HEK293 (cell line): ENCODE data around the gene C1GALT1C1L.

ENCODE experiments used
- CTCF ChIA-PET: fragments of 350-600 bp; formaldehyde crosslinking; extraction: SDS; loops from one replicate; lab custom pipeline; 2021; ENCODE audit warnings: antibody characterized with exemption; lab: Yijun Ruan, JAX
- POLR2A ChIA-PET: fragments of 300-600 bp; formaldehyde crosslinking; extraction: SDS; loops from one replicate; lab custom pipeline; 2020; ENCODE audit warnings: antibody characterized with exemption, inconsistent platforms; lab: Yijun Ruan, JAX
- H3K27ac ChIP-seq: fragments of 200-500 bp; sonication (Bioruptor generic); 2 replicates; pipeline ENCODE4 v1.5.1; 2014; ENCODE audit warnings: low read depth, low read length, control low read depth, inconsistent platforms; ENCODE audit errors: extremely low read depth
- H3K36me3 ChIP-seq, 2 experiments: fragments of 200-500 bp in 1 of 2; sonication (Bioruptor generic) in 1 of 2; 1 replicate in 1 of 2; 2 replicates in 1 of 2; pipeline ENCODE4 v1.5.1; 2014 to 2017; ENCODE audit warnings: inconsistent platforms in 2 of 2, low read length in 2 of 2; ENCODE audit not compliant: control insufficient read depth in 2 of 2, insufficient read depth in 1 of 2
- H3K4me1 ChIP-seq: fragments of 200-500 bp; sonication (Bioruptor generic); 2 replicates; pipeline ENCODE4 v1.5.1; 2014; ENCODE audit warnings: mild to moderate bottlenecking, low read length, inconsistent platforms; ENCODE audit not compliant: control insufficient read depth, insufficient read depth
- H3K4me3 ChIP-seq: 2 replicates; pipeline ENCODE4 v1.5.1; 2011; ENCODE audit warnings: low read depth, mild to moderate bottlenecking, control low read depth, low read length, moderate library complexity
- H3K9me3 ChIP-seq: fragments of 200-500 bp; sonication (Bioruptor generic); 2 replicates; pipeline ENCODE4 v1.5.1; 2014; ENCODE audit warnings: low read depth, low read length, inconsistent platforms; ENCODE audit not compliant: control insufficient read depth, insufficient read depth
- BCL11A ChIP-seq: fragments of 450-650 bp; formaldehyde crosslinking; IDR thresholded peaks from 2 replicates; pipeline ENCODE4 v1.5.1; 2016; ENCODE audit warnings: low read depth, missing biosample characterization, missing genetic modification characterization
- EGR2 ChIP-seq: fragments of 450-650 bp; formaldehyde crosslinking; IDR thresholded peaks from 2 replicates; pipeline ENCODE4 v1.5.1; 2016; ENCODE audit warnings: low read depth, missing biosample characterization, missing genetic modification characterization
- KLF10 ChIP-seq: fragments of 450-650 bp; IDR thresholded peaks from 2 replicates; pipeline ENCODE4 v1.5.1; 2018; ENCODE audit warnings: missing biosample characterization, mild to moderate bottlenecking, missing genetic modification characterization
- REST ChIP-seq: fragments of 450-650 bp; formaldehyde crosslinking; IDR thresholded peaks from 2 replicates; pipeline ENCODE4 v1.5.1; 2016; ENCODE audit warnings: missing biosample characterization, missing genetic modification characterization
- SCRT1 ChIP-seq: fragments of 450-650 bp; formaldehyde crosslinking; IDR thresholded peaks from 2 replicates; pipeline ENCODE4 v1.5.1; 2016; ENCODE audit warnings: missing biosample characterization, missing genetic modification characterization, borderline replicate concordance
- TCF7L2 ChIP-seq: IDR thresholded peaks from 2 replicates; pipeline ENCODE4 v1.6.1; 2011; ENCODE audit warnings: low read depth, mild to moderate bottlenecking, inconsistent platforms, low read length, moderate library complexity, borderline replicate concordance
- ZBTB17 ChIP-seq: fragments of 450-650 bp; formaldehyde crosslinking; IDR thresholded peaks from 2 replicates; pipeline ENCODE4 v1.5.1; 2016; ENCODE audit warnings: missing biosample characterization, missing genetic modification characterization
- ZBTB26 ChIP-seq: fragments of 450-650 bp; formaldehyde crosslinking; optimal IDR thresholded peaks from 2 replicates; pipeline ENCODE3; 2016; ENCODE audit warnings: missing biosample characterization, mild to moderate bottlenecking, missing genetic modification characterization
- ZNF174 ChIP-seq: fragments of 450-650 bp; formaldehyde crosslinking; IDR thresholded peaks from 2 replicates; pipeline ENCODE4 v1.5.0; 2017; ENCODE audit warnings: missing biosample characterization, mild to moderate bottlenecking, missing genetic modification characterization
- ZNF184 ChIP-seq: fragments of 450-650 bp; IDR thresholded peaks from 2 replicates; pipeline ENCODE4 v1.5.1; 2018; ENCODE audit warnings: missing biosample characterization, mild to moderate bottlenecking, missing genetic modification characterization
- ZNF335 ChIP-seq: fragments of 450-650 bp; formaldehyde crosslinking; conservative IDR thresholded peaks from 2 replicates; pipeline ENCODE4 v1.5.1; 2016; ENCODE audit warnings: missing biosample characterization, missing genetic modification characterization
- ZNF488 ChIP-seq: fragments of 450-650 bp; formaldehyde crosslinking; IDR thresholded peaks from 2 replicates; pipeline ENCODE4 v1.5.1; 2016; ENCODE audit warnings: missing biosample characterization, missing genetic modification characterization
- ZNF518A ChIP-seq: fragments of 450-650 bp; formaldehyde crosslinking; conservative IDR thresholded peaks from 2 replicates; pipeline ENCODE4 v1.5.1; 2016; ENCODE audit warnings: low read depth, missing biosample characterization, missing genetic modification characterization
- ZNF600 ChIP-seq: fragments of 450-650 bp; formaldehyde crosslinking; IDR thresholded peaks from 2 replicates; pipeline ENCODE4 v1.5.1; 2016; ENCODE audit warnings: missing biosample characterization, missing genetic modification characterization
- ZNF664 ChIP-seq: fragments of 450-650 bp; formaldehyde crosslinking; IDR thresholded peaks from 2 replicates; pipeline ENCODE4 v1.5.1; 2016; ENCODE audit warnings: missing biosample characterization, missing genetic modification characterization
- ZSCAN18 ChIP-seq: fragments of 450-650 bp; formaldehyde crosslinking; IDR thresholded peaks from 2 replicates; pipeline ENCODE4 v1.5.1; 2016; ENCODE audit warnings: missing biosample characterization, missing genetic modification characterization
- ZSCAN30 ChIP-seq: fragments of 450-650 bp; IDR thresholded peaks from 2 replicates; pipeline ENCODE4 v1.5.1; 2018; ENCODE audit warnings: missing biosample characterization, mild to moderate bottlenecking, missing genetic modification characterization, moderate library complexity

The C1GALT1C1L gene

GRCh38 chr2:43675646-43676321 is 445 bp downstream of the C1GALT1C1L start:
- H3K27ac ChIP-seq: peak overlapping the region; percentile 42; the same call in 1 of the 2 replicates
- H3K4me1 ChIP-seq: 0 out of 2 replicates have a peak, but pooled peaks cover 3% of the 10 kb centered on the region
- peak overlapping the region; percentile 50 for H3K4me3 ChIP-seq
- TF ChIP-seq ZNF664 (tag by site-specific recombination) (no peak), ZNF335 (peak; percentile 83)
- CTCF ChIA-PET: interaction anchor here (0.7 kb wide), 1 partner anchor 98 kb away, joined by 4 read pairs; the partner anchor contains the start of gene DYNC2LI1
- H3K36me3 ChIP-seq: no peaks in the 10 kb centered on the region
- H3K9me3 ChIP-seq: no peaks in the 10 kb centered on the region
- POLR2A ChIA-PET: interaction anchor here (1.6 kb wide), 1 partner anchor 39 kb away, joined by 6 read pairs; the partner anchor contains the start of gene PLEKHH2

GRCh38 chr2:43657241-43657640 is 19.0 kb downstream of the C1GALT1C1L start:
- H3K4me1 ChIP-seq: no peaks in the 10 kb centered on the region
- H3K27ac ChIP-seq: no peak overlapping the region
- CTCF ChIA-PET: no interaction called here
- H3K9me3 ChIP-seq: no peaks in the 10 kb centered on the region
- POLR2A ChIA-PET: no interaction called here
- TF ChIP-seq REST (tag by site-specific recombination): peak; percentile 47; the same call in 1 of the 2 replicates
- TF ChIP-seq ZNF518A (tag by site-specific recombination): no peak
- H3K4me3 ChIP-seq: no peak overlapping the region
- H3K36me3 ChIP-seq: no peaks in the 10 kb centered on the region

GRCh38 chr2:43653506-43653905 is 22.7 kb downstream of the C1GALT1C1L start:
- POLR2A ChIA-PET: no interaction called here
- no peak overlapping the region for H3K4me3 ChIP-seq
- H3K36me3 ChIP-seq: no peaks in the 10 kb centered on the region
- CTCF ChIA-PET: interaction anchor here (0.6 kb wide), 1 partner anchor 21 kb away, joined by 3 read pairs; no protein-coding TSS in a partner anchor
- no peaks in the 10 kb centered on the region for H3K4me1 ChIP-seq
- no peak overlapping the region for H3K27ac ChIP-seq
- H3K9me3 ChIP-seq: no peaks in the 10 kb centered on the region
- TF ChIP-seq ZNF184 (tag by site-specific recombination) (no peak), ZNF174 (tag by site-specific recombination) (no peak), SCRT1 (tag by site-specific recombination) (no peak), ZNF600 (tag by site-specific recombination) (no peak), TCF7L2 (no peak), EGR2 (tag by site-specific recombination) (no peak), ZBTB26 (no peak), ZSCAN30 (tag by site-specific recombination) (no peak), ZSCAN18 (tag by site-specific recombination) (no peak), KLF10 (tag by site-specific recombination) (no peak), ZBTB17 (tag by site-specific recombination) (no peak), ZNF488 (tag by site-specific recombination) (no peak), BCL11A (tag by site-specific recombination) (no peak)
